H1 (cell line): Measurements from ENCODE around the gene PIAS1. TPM values are rescaled to one million over a fixed set of nuclear protein-coding genes. Genes with fewer than 3 reads are reported as not detected.

Experiments used
- CTCF ChIA-PET: fragments of 300-600 bp; sonication (Branson Sonifier 250); formaldehyde crosslinking; loops from one replicate; lab custom pipeline; 2021; ENCODE audit not compliant: partially characterized antibody; lab: Charles Lee
- POLR2A ChIA-PET: fragments of 300-600 bp; sonication (Branson Sonifier 250); formaldehyde crosslinking; loops from one replicate; lab custom pipeline; 2021; ENCODE audit warnings: inconsistent platforms; ENCODE audit not compliant: partially characterized antibody; lab: Charles Lee
- DNase-seq, 2 experiments: peaks; one replicate each; pipeline versions ENCODE4 v3.0.0 to v3.0.0-alpha.2; 2010 to 2022; ENCODE audit warnings: low spot score in 2 of 2, low read depth in 1 of 2, mixed read lengths in 1 of 2
- FAIRE-seq: peaks from 2 replicates; lab custom pipeline; 2011; peaks lifted over from hg19 to GRCh38; lab: Jason Lieb, UNC
- H2AFZ ChIP-seq: 2 replicates; pipeline ENCODE4 v1.8.1; 2012; ENCODE audit warnings: low read length, inconsistent platforms
- H2AK5ac ChIP-seq: 2 replicates; pipeline ENCODE4 v1.6.1; 2013; ENCODE audit warnings: low read depth, low read length
- H2BK120ac ChIP-seq: replicated peaks from 2 replicates; pipeline ENCODE3; 2013; ENCODE audit warnings: low read depth, low read length, inconsistent platforms
- H2BK12ac ChIP-seq: 2 replicates; pipeline ENCODE4 v1.6.1; 2013; ENCODE audit warnings: low read depth, low read length
- H2BK15ac ChIP-seq: 2 replicates; pipeline ENCODE4 v1.6.1; 2013; ENCODE audit warnings: low read length
- H2BK20ac ChIP-seq: 2 replicates; pipeline ENCODE4 v1.6.1; 2013; ENCODE audit warnings: low read length
- H2BK5ac ChIP-seq: 2 replicates; pipeline ENCODE4 v1.6.1; 2013; ENCODE audit warnings: low read depth, low read length
- H3K14ac ChIP-seq: 2 replicates; pipeline ENCODE4 v1.6.1; 2013; ENCODE audit warnings: inconsistent platforms; ENCODE audit not compliant: insufficient read length
- H3K18ac ChIP-seq: 2 replicates; pipeline ENCODE4 v1.6.1; 2013; ENCODE audit warnings: low read length; ENCODE audit errors: extremely low read depth
- H3K23ac ChIP-seq: 2 replicates; pipeline ENCODE4 v1.6.1; 2013; ENCODE audit warnings: inconsistent platforms; ENCODE audit not compliant: insufficient read length
- H3K23me2 ChIP-seq: 2 replicates; pipeline ENCODE4 v1.6.1; 2013; ENCODE audit warnings: low read depth, low read length
- H3K27ac ChIP-seq: 2 replicates; pipeline ENCODE4 v1.6.1; 2011; ENCODE audit warnings: low read depth, low read length, inconsistent platforms
- H3K27me3 ChIP-seq, 4 experiments: replicated peaks in 1 of 4; 1 replicate in 1 of 4; 2 replicates in 3 of 4; pipeline versions ENCODE4 v1.6.1 to v1.8.1; 2011 to 2013; ENCODE audit warnings: low read length in 3 of 4, mild to moderate bottlenecking in 3 of 4, inconsistent platforms in 2 of 4, mixed read lengths in 2 of 4, moderate library complexity in 1 of 4; ENCODE audit not compliant: control insufficient read depth in 3 of 4, insufficient read depth in 3 of 4; ENCODE audit errors: extremely low read depth in 1 of 4
- H3K36me3 ChIP-seq, 4 experiments: 2 replicates each; pipeline versions ENCODE4 v1.6.1 to v1.8.1; 2011 to 2013; ENCODE audit warnings: mild to moderate bottlenecking in 4 of 4, low read length in 3 of 4, moderate library complexity in 2 of 4, control low read depth in 1 of 4, inconsistent platforms in 1 of 4; ENCODE audit not compliant: insufficient read depth in 4 of 4, control insufficient read depth in 2 of 4
- H3K4ac ChIP-seq: replicated peaks from 2 replicates; pipeline ENCODE3; 2013; ENCODE audit warnings: low read length, low read depth, mixed read lengths, inconsistent platforms; ENCODE audit not compliant: insufficient read length
- H3K4me1 ChIP-seq, 4 experiments: replicated peaks in 1 of 4; 1 replicate in 1 of 4; 2 replicates in 3 of 4; pipeline versions ENCODE4 v1.6.1 to v1.8.1; 2011 to 2013; ENCODE audit warnings: low read length in 3 of 4, inconsistent platforms in 2 of 4, mixed read lengths in 1 of 4; ENCODE audit not compliant: insufficient read depth in 4 of 4, control insufficient read depth in 3 of 4
- H3K4me2 ChIP-seq, 2 experiments: 2 replicates each; pipeline versions ENCODE4 v1.6.1 to v1.8.1; 2011 to 2013; ENCODE audit warnings: low read depth in 2 of 2, low read length in 2 of 2, control low read depth in 1 of 2, inconsistent platforms in 1 of 2, mild to moderate bottlenecking in 1 of 2; ENCODE audit not compliant: insufficient read depth in 1 of 2
- H3K4me3 ChIP-seq, 4 experiments: fragments of 200-600, 300-600 bp in 1 of 4; sonication (generic), shearing (Covaris generic), sonication (Bioruptor Twin) in 1 of 4; 2 replicates each; pipeline versions ENCODE4 v1.5.1 to v1.8.1; 2011 to 2016; ENCODE audit warnings: low read length in 4 of 4, low read depth in 3 of 4, control low read depth in 2 of 4, inconsistent platforms in 2 of 4, mild to moderate bottlenecking in 2 of 4, mixed read lengths in 1 of 4, moderate library complexity in 1 of 4; ENCODE audit not compliant: insufficient read depth in 2 of 4; ENCODE audit errors: extremely low read depth in 1 of 4
- H3K56ac ChIP-seq: replicated peaks from 2 replicates; pipeline ENCODE3; 2013; ENCODE audit warnings: low read depth, mild to moderate bottlenecking, mixed read lengths, low read length, inconsistent platforms; ENCODE audit not compliant: insufficient read length
- H3K79me1 ChIP-seq: 2 replicates; pipeline ENCODE4 v1.6.1; 2013; ENCODE audit warnings: low read depth, low read length, control low read depth
- H3K79me2 ChIP-seq, 2 experiments: 2 replicates each; pipeline versions ENCODE4 v1.6.1 to v1.8.1; 2012 to 2013; ENCODE audit warnings: low read length in 2 of 2, mild to moderate bottlenecking in 2 of 2, inconsistent platforms in 1 of 2; ENCODE audit not compliant: insufficient read depth in 2 of 2, control insufficient read depth in 1 of 2
- H3K9ac ChIP-seq, 4 experiments: replicated peaks in 1 of 4; 1 replicate in 1 of 4; 2 replicates in 3 of 4; pipeline versions ENCODE4 v1.6.1 to v1.8.1; 2011 to 2013; ENCODE audit warnings: low read depth in 3 of 4, low read length in 3 of 4, control low read depth in 2 of 4, mild to moderate bottlenecking in 2 of 4, moderate library complexity in 2 of 4, inconsistent platforms in 1 of 4; ENCODE audit errors: extremely low read depth in 1 of 4
- H3K9me3 ChIP-seq, 2 experiments: 2 replicates each; pipeline versions ENCODE4 v1.6.1 to v1.8.1; 2012 to 2013; ENCODE audit warnings: mild to moderate bottlenecking in 2 of 2, moderate library complexity in 2 of 2, control low read depth in 1 of 2, inconsistent platforms in 1 of 2, low read depth in 1 of 2, low read length in 1 of 2, mixed read lengths in 1 of 2; ENCODE audit not compliant: insufficient read depth in 2 of 2
- H4K20me1 ChIP-seq, 2 experiments: replicated peaks in 1 of 2; 2 replicates each; pipeline versions ENCODE3 to v1.8.1; 2011 to 2013; ENCODE audit warnings: inconsistent platforms in 2 of 2, low read length in 2 of 2, mild to moderate bottlenecking in 1 of 2; ENCODE audit not compliant: insufficient read depth in 2 of 2, control insufficient read depth in 1 of 2
- H4K5ac ChIP-seq: 2 replicates; pipeline ENCODE4 v1.6.1; 2013; ENCODE audit warnings: low read length, low read depth, mixed read lengths, inconsistent platforms; ENCODE audit not compliant: insufficient read length
- H4K8ac ChIP-seq: 2 replicates; pipeline ENCODE4 v1.8.0; 2013; ENCODE audit warnings: mild to moderate bottlenecking, moderate library complexity, low read length, inconsistent platforms; ENCODE audit not compliant: insufficient read depth; ENCODE audit errors: extremely low read depth
- H4K91ac ChIP-seq: replicated peaks from 2 replicates; pipeline ENCODE3; 2013; ENCODE audit warnings: low read length, mixed read lengths, inconsistent platforms; ENCODE audit not compliant: insufficient read length
- CBX5 ChIP-seq: fragments of 300-800, 300-1000 bp; sonication (generic); IDR thresholded peaks from 2 replicates; pipeline ENCODE4 v1.7.1; 2016; ENCODE audit warnings: antibody characterized with exemption, low read length, low read depth
- GTF2F1 ChIP-seq: IDR thresholded peaks from 2 replicates; pipeline ENCODE4 v1.6.1; 2012; ENCODE audit warnings: low read depth, low read length, improper control_type of control experiment, borderline replicate concordance
- KDM5A ChIP-seq: fragments of 200-600 bp; IDR thresholded peaks from 2 replicates; pipeline ENCODE4 v1.7.1; 2012; ENCODE audit warnings: mild to moderate bottlenecking, low read length, inconsistent platforms, mixed read lengths
- MAX ChIP-seq: IDR thresholded peaks from 2 replicates; pipeline ENCODE4 v1.6.1; 2012; ENCODE audit warnings: inconsistent platforms
- NANOG ChIP-seq: IDR thresholded peaks from 2 replicates; pipeline ENCODE4 v1.6.1; 2011; ENCODE audit warnings: low read length, low read depth, mild to moderate bottlenecking, inconsistent platforms; ENCODE audit not compliant: insufficient read depth, poor library complexity, severe bottlenecking
- RXRA ChIP-seq: IDR thresholded peaks from 2 replicates; pipeline ENCODE4 v1.6.1; 2011; ENCODE audit warnings: low read depth, mild to moderate bottlenecking, low read length, moderate library complexity; ENCODE audit not compliant: insufficient read depth
- SUZ12 ChIP-seq: fragments of 200-600 bp; sonication (generic); IDR thresholded peaks from 2 replicates; pipeline ENCODE4 v1.6.1; 2012; ENCODE audit warnings: mild to moderate bottlenecking, inconsistent platforms, low read length, moderate library complexity, mixed read lengths
- TBP ChIP-seq: IDR thresholded peaks from 2 replicates; pipeline ENCODE4 v1.6.1; 2011; ENCODE audit warnings: low read depth, low read length, improper control_type of control experiment
- ZNF274 ChIP-seq: IDR thresholded peaks from 2 replicates; pipeline ENCODE4 v1.7.0; 2012; ENCODE audit warnings: low read length, borderline replicate concordance; ENCODE audit errors: extremely low read depth
- WGBS, 2 experiments: shearing (Covaris generic) in 1 of 2; methylation state at CpG; one replicate each; pipeline versions ENCODE4 v1.1.6 to v1.1.7; 2013 to 2015; ENCODE audit warnings: low lambda C conversion rate in 2 of 2, mixed read lengths in 2 of 2, inconsistent platforms in 1 of 2, low coverage in 1 of 2, missing lambda C conversion rate in 1 of 2; ENCODE audit not compliant: insufficient replicate concordance in 2 of 2, insufficient coverage in 1 of 2, insufficient read length in 1 of 2; ENCODE audit errors: extremely low coverage in 1 of 2, missing lambda C conversion rate in 1 of 2; 5-methylcytosine and 5-hydroxymethylcytosine counted together
- polyA plus RNA-seq, 7 experiments: library from polyadenylated mRNA; depleted of rRNA in 3 of 7; stranded (reverse) in 5 of 7; unstranded in 2 of 7; fragments of >200 nt in 5 of 7; fragments of 200-250 nt in 2 of 7; gene quantifications; 1 replicate in 5 of 7; 2 replicates in 1 of 7; 4 replicates in 1 of 7; pipeline versions ENCODE4 v1.2.1 to v1.2.3, GENCODE V29; 2011 to 2013; ENCODE audit warnings: missing spikeins in 2 of 7, mixed read lengths in 2 of 7
- total RNA-seq: library from RNA; stranded (reverse); fragmentation: NEBNext Ultra II Directional; extraction: Animal tissue kit (Norgen Biotek cat#: 25700); gene quantifications from 2 replicates; pipeline ENCODE4 v1.2.1, GENCODE V29; 2021

The PIAS1 gene
- total and polyA plus RNA-seq, 2 of the 8 experiments (the other 6 are each of a cell fraction or from before 2014, with no cell fraction given), result 30.8 to 34.5 TPM

- Histone ChIP-seq H2BK15ac (no peak overlapping the region), H4K91ac (no peak overlapping the region), H3K4me2 (no peak overlapping the region), H3K36me3 (peaks cover 3 to 31% (median 17%) of the 10 kb centered on the region in 4 experiments; a peak in 7 of 8 replicates), H2BK5ac (no peak overlapping the region), H2AFZ (no peak overlapping the region), H3K79me1 (peaks cover 25% of the 10 kb centered on the region), H3K14ac (no peak overlapping the region), H2BK12ac (no peak overlapping the region), H3K9me3 (peaks cover 0 to 15% of the 10 kb centered on the region in 2 experiments; a peak in 2 of 4 replicates), H3K79me2 (peaks cover 22 to 77% of the 10 kb centered on the region in 2 experiments), H4K20me1 (peaks cover 0 to 13% of the 10 kb centered on the region in 2 experiments), H2AK5ac (no peak overlapping the region), H3K27ac (no peak overlapping the region), H3K23me2 (no peaks in the 10 kb centered on the region), H4K8ac (no peak overlapping the region), H2BK20ac (no peak overlapping the region), H4K5ac (no peak overlapping the region), H3K4me3 (no peak overlapping the region), H3K27me3 (no peaks in the 10 kb centered on the region), H3K9ac (no peak overlapping the region), H3K4ac (no peak overlapping the region), H3K56ac (no peak overlapping the region), H3K23ac (no peak overlapping the region), H3K4me1 (no peaks in the 10 kb centered on the region), H2BK120ac (no peak overlapping the region), H3K18ac (no peak overlapping the region)
- FAIRE-seq (no peak), DNase-seq (no peak)
- ChIA-PET POLR2A (interaction anchor here (0.8 to 1.2 kb wide), 2 partner anchors 10 to 266 kb away, joined by 3 read pairs; no protein-coding TSS in a partner anchor), CTCF (interaction anchor here (0.7 to 2.4 kb wide), 5 partner anchors 10 to 672 kb away, joined by 3 to 13 read pairs (median 3); no protein-coding TSS in a partner anchor)
- 100% methylated on average over 5 of the region's 6 CpGs; no CpG with 5 or more reads in 1 of the 2 experiments for WGBS, 2 experiments
- TF ChIP-seq CBX5, result no peak
- TF ChIP-seq ZNF274, result no peak
- TF ChIP-seq SUZ12, result no peak
- TF ChIP-seq RXRA, result no peak
- TF ChIP-seq KDM5A, result no peak
- no peak for TF ChIP-seq GTF2F1
- TF ChIP-seq MAX, result no peak
- TF ChIP-seq TBP, result no peak
- no peak for TF ChIP-seq NANOG
These were observed 166.9 kb downstream of the PIAS1 start for GRCh38 chr15:68220967-68221366.
